HG02884 (cell line): Measurements from ENCODE around the gene WDFY4.

Experiments
- ATAC-seq: cut with Tn5 transposase; IDR thresholded peaks from one replicate; pipeline ENCODE4 v1.9.1; 2021; ENCODE audit warnings: mild to moderate bottlenecking, moderate library complexity; ENCODE audit not compliant: unreplicated experiment

WDFY4 gene

GRCh38 chr10:48788554-48788953 lies 103.9 kb downstream of the WDFY4 start:
- no peak for ATAC-seq

- no peak for ATAC-seq
Observed at GRCh38 chr10:48789486-48790456, 105.1 kb downstream of the WDFY4 start.

GRCh38 chr10:48790457-48791044 lies 105.9 kb downstream of the WDFY4 start:
- ATAC-seq: no peak

- no peak for ATAC-seq
Observed at GRCh38 chr10:48791267-48791928, 106.7 kb downstream of the WDFY4 start.

- ATAC-seq: no peak
Observed at GRCh38 chr10:48792121-48792520, 107.4 kb downstream of the WDFY4 start.

- ATAC-seq: no peak
Observed at GRCh38 chr10:48792687-48793096, 108.0 kb downstream of the WDFY4 start.

- no peak for ATAC-seq
Observed at GRCh38 chr10:48794074-48794473, 109.4 kb downstream of the WDFY4 start.

- ATAC-seq: no peak
Observed at GRCh38 chr10:48796713-48797245, 112.1 kb downstream of the WDFY4 start.

GRCh38 chr10:48797830-48798229 lies 113.2 kb downstream of the WDFY4 start:
- ATAC-seq: no peak

- no peak for ATAC-seq
Observed at GRCh38 chr10:48798481-48799254, 114.0 kb downstream of the WDFY4 start.

- ATAC-seq: no peak
Observed at GRCh38 chr10:48799341-48800006, 114.8 kb downstream of the WDFY4 start.

- ATAC-seq: no peak
Observed at GRCh38 chr10:48800007-48800675, 115.5 kb downstream of the WDFY4 start.

GRCh38 chr10:48801001-48801421 lies 116.3 kb downstream of the WDFY4 start:
- ATAC-seq: no peak

GRCh38 chr10:48802611-48803071 lies 118.0 kb downstream of the WDFY4 start:
- peak; percentile 88 for ATAC-seq

GRCh38 chr10:48803801-48804584 lies 119.3 kb downstream of the WDFY4 start:
- ATAC-seq: no peak

- ATAC-seq: no peak
Observed at GRCh38 chr10:48804740-48805182, 120.1 kb downstream of the WDFY4 start.

GRCh38 chr10:48805411-48805810 lies 120.7 kb downstream of the WDFY4 start:
- no peak for ATAC-seq

- no peak for ATAC-seq
Observed at GRCh38 chr10:48805848-48806247, 121.2 kb downstream of the WDFY4 start.
